ENCODE measurements around the gene PSD. TPM values are rescaled to one million over a fixed set of nuclear protein-coding genes. Genes with fewer than 3 reads are reported as not detected.
A peak's percentile ranks its signal among the peaks of the same experiment; 100 is the strongest.

PSD gene
- polyA plus RNA-seq, 3 donors = 7.4 to 13.1 (median 12.2) TPM

GRCh38 chr10:102423372-102423968 is 4.9 kb upstream of the PSD start:
- DNase-seq (ENCODE audit: extremely low read depth in 1 of 11, low read depth in 9 of 11, low spot score in 4 of 11) = no peak

GRCh38 chr10:102422545-102423129 is 4.1 kb upstream of the PSD start:
- DNase-seq (ENCODE audit: extremely low read depth in 1 of 11, low read depth in 9 of 11, low spot score in 4 of 11) = no peak

GRCh38 chr10:102421757-102422512 is 3.4 kb upstream of the PSD start:
- no peak for DNase-seq (ENCODE audit: extremely low read depth in 1 of 11, low read depth in 9 of 11, low spot score in 4 of 11)

GRCh38 chr10:102421507-102421756 is 2.8 kb upstream of the PSD start:
- DNase-seq (ENCODE audit: extremely low read depth in 1 of 11, low read depth in 9 of 11, low spot score in 4 of 11) = no peak

- peak; percentile 94 to 99 (median 97) for DNase-seq (ENCODE audit: extremely low read depth in 1 of 11, low read depth in 9 of 11, low spot score in 4 of 11)
Measured at GRCh38 chr10:102420714-102421506, 2.3 kb upstream of the PSD start, which contains the start of gene FBXL15. Gene FBXL15, plus strand, starts transcription at chr10:102420836. Its CDS starts 294 bp downstream, at chr10:102421130.

GRCh38 chr10:102420181-102420713 is 1.7 kb upstream of the PSD start:
- no peak for DNase-seq (ENCODE audit: extremely low read depth in 1 of 11, low read depth in 9 of 11, low spot score in 4 of 11)

- no peak for DNase-seq (ENCODE audit: extremely low read depth in 1 of 11, low read depth in 9 of 11, low spot score in 4 of 11)
Measured at GRCh38 chr10:102419269-102420180, 940 bp upstream of the PSD start.

- no peak for DNase-seq (ENCODE audit: extremely low read depth in 1 of 11, low read depth in 9 of 11, low spot score in 4 of 11)
Measured at GRCh38 chr10:102416695-102417094, 1.9 kb downstream of the PSD start.

GRCh38 chr10:102416283-102416682 is 2.3 kb downstream of the PSD start:
- no peak for DNase-seq (ENCODE audit: extremely low read depth in 1 of 11, low read depth in 9 of 11, low spot score in 4 of 11)

- DNase-seq (ENCODE audit: extremely low read depth in 1 of 11, low read depth in 9 of 11, low spot score in 4 of 11) = no peak
Measured at GRCh38 chr10:102414749-102415148, 3.8 kb downstream of the PSD start.

GRCh38 chr10:102413806-102414561 is 4.6 kb downstream of the PSD start:
- no peak for DNase-seq (ENCODE audit: extremely low read depth in 1 of 11, low read depth in 9 of 11, low spot score in 4 of 11)

- DNase-seq (ENCODE audit: extremely low read depth in 1 of 11, low read depth in 9 of 11, low spot score in 4 of 11) = no peak
Measured at GRCh38 chr10:102413053-102413705, 5.4 kb downstream of the PSD start.

GRCh38 chr10:102412293-102412692 is 6.3 kb downstream of the PSD start:
- no peak for DNase-seq (ENCODE audit: extremely low read depth in 1 of 11, low read depth in 9 of 11, low spot score in 4 of 11)

- DNase-seq (ENCODE audit: extremely low read depth in 1 of 11, low read depth in 9 of 11, low spot score in 4 of 11) = no peak
Measured at GRCh38 chr10:102411341-102412255, 7.0 kb downstream of the PSD start.

- no peak for DNase-seq (ENCODE audit: extremely low read depth in 1 of 11, low read depth in 9 of 11, low spot score in 4 of 11)
Measured at GRCh38 chr10:102410429-102411073, 8.0 kb downstream of the PSD start.

Measured in renal cortex interstitium (tissue), 11 donors.